GM12878 (cell line): ENCODE measurements around the gene YES1. TPM values are rescaled to one million over a fixed set of nuclear protein-coding genes. Genes with fewer than 3 reads are reported as not detected.

Experiments used
- ATAC-seq: fragments of 200-7000 bp; cut with Tn5 transposase; 3 replicates; pipeline ENCODE4 v1.9.1; 2020; ENCODE audit warnings: mild to moderate bottlenecking, moderate library complexity
- BruUV-seq: library from RNA; stranded (reverse); fragments of 400-500 nt; replicated peaks from 2 replicates; lab custom pipeline; 2021; lab: Mats Ljungman, UMichigan
- CTCF ChIA-PET: fragments of 300-600 bp; sonication (Branson Sonifier 250); formaldehyde crosslinking; extraction: SDS; loops from one replicate; lab custom pipeline; 2021; ENCODE audit warnings: inconsistent platforms; lab: Yijun Ruan, JAX
- POLR2A ChIA-PET: fragments of 350-600 bp; formaldehyde crosslinking; extraction: SDS; loops from one replicate; lab custom pipeline; 2021; ENCODE audit warnings: inconsistent platforms; lab: Charles Lee
- RAD21 ChIA-PET: fragments of 300-600 bp; sonication (Branson Sonifier 250); formaldehyde crosslinking; loops from one replicate; lab custom pipeline; 2023; ENCODE audit warnings: antibody characterized with exemption; ENCODE audit not compliant: unreplicated experiment; lab: Charles Lee
- SMC1A ChIA-PET: fragments of 300-600 bp; sonication (Branson Sonifier 250); formaldehyde crosslinking; loops from one replicate; lab custom pipeline; 2023; ENCODE audit not compliant: unreplicated experiment, uncharacterized antibody; lab: Charles Lee
- DNase-seq: peaks from one replicate; pipeline ENCODE4 v3.0.0-alpha.2; 2011; ENCODE audit warnings: low read depth, low spot score
- FAIRE-seq: peaks from 3 replicates; lab custom pipeline; 2011; peaks lifted over from hg19 to GRCh38; lab: Jason Lieb, UNC
- H2AFZ ChIP-seq: 2 replicates; pipeline ENCODE4 v1.6.0; 2011; ENCODE audit warnings: low read depth, low read length, control low read depth; ENCODE audit not compliant: control insufficient read depth
- H3K27ac ChIP-seq: 2 replicates; pipeline ENCODE4 v1.5.1; 2011; ENCODE audit warnings: control low read depth; ENCODE audit not compliant: control insufficient read depth, insufficient read depth
- H3K27me3 ChIP-seq, 2 experiments: replicated peaks in 1 of 2; 2 replicates each; pipeline versions ENCODE4 v1.6.0 to v1.6.1; 2011; ENCODE audit warnings: low read length in 1 of 2; ENCODE audit not compliant: control insufficient read depth in 2 of 2, insufficient read depth in 2 of 2
- H3K36me3 ChIP-seq, 2 experiments: 2 replicates each; pipeline ENCODE4 v1.5.1; 2011; ENCODE audit warnings: low read length in 1 of 2; ENCODE audit not compliant: control insufficient read depth in 2 of 2, insufficient read depth in 2 of 2
- H3K4me1 ChIP-seq: 2 replicates; pipeline ENCODE4 v1.6.1; 2011; ENCODE audit warnings: mild to moderate bottlenecking, low read length, moderate library complexity, mixed read lengths; ENCODE audit not compliant: control insufficient read depth, insufficient read depth
- H3K4me2 ChIP-seq: 2 replicates; pipeline ENCODE4 v1.6.0; 2011; ENCODE audit warnings: control low read depth; ENCODE audit not compliant: control insufficient read depth, insufficient read depth
- H3K4me3 ChIP-seq: fragments of 200-600 bp; sonication (generic); 2 replicates; pipeline ENCODE4 v1.5.1; 2016
- H3K79me2 ChIP-seq: 2 replicates; pipeline ENCODE4 v1.6.0; 2011; ENCODE audit warnings: low read length; ENCODE audit not compliant: control insufficient read depth, insufficient read depth
- H3K9ac ChIP-seq: 2 replicates; pipeline ENCODE4 v1.8.0; 2011; ENCODE audit warnings: low read length, control low read depth, mixed read lengths; ENCODE audit not compliant: control insufficient read depth, insufficient read depth
- H3K9me3 ChIP-seq: replicated peaks from 3 replicates; pipeline ENCODE4 v1.5.1; 2011; ENCODE audit warnings: mild to moderate bottlenecking, low read length; ENCODE audit not compliant: control insufficient read depth, insufficient read depth
- H4K20me1 ChIP-seq: 2 replicates; pipeline ENCODE4 v1.6.0; 2011; ENCODE audit not compliant: control insufficient read depth, insufficient read depth
- BMI1 ChIP-seq: fragments of 450-650 bp; IDR thresholded peaks from 2 replicates; pipeline ENCODE4 v1.6.1; 2016; ENCODE audit warnings: mild to moderate bottlenecking, moderate library complexity, borderline replicate concordance
- CBFB ChIP-seq: IDR thresholded peaks from 2 replicates; pipeline ENCODE4 v1.6.1; 2016; ENCODE audit warnings: antibody characterized with exemption, low read depth
- EGR1 ChIP-seq, 2 experiments: IDR thresholded peaks; 1 replicate in 1 of 2; 2 replicates in 1 of 2; pipeline ENCODE4 v1.6.1; 2011 to 2012; ENCODE audit warnings: low read depth in 2 of 2, low read length in 2 of 2, borderline replicate concordance in 1 of 2, mild to moderate bottlenecking in 1 of 2, moderate library complexity in 1 of 2
- ETV6 ChIP-seq, 2 experiments: fragments of 450-650 bp in 1 of 2; IDR thresholded peaks in 1 of 2; conservative IDR thresholded peaks in 1 of 2; 2 replicates each; pipeline ENCODE4 v1.6.1; 2014; ENCODE audit warnings: antibody characterized with exemption in 1 of 2, borderline replicate concordance in 1 of 2, low read depth in 1 of 2, mild to moderate bottlenecking in 1 of 2, moderate library complexity in 1 of 2
- FOXM1 ChIP-seq: IDR thresholded peaks from 2 replicates; pipeline ENCODE4 v1.6.1; 2012; ENCODE audit warnings: low read depth, mild to moderate bottlenecking, inconsistent platforms, low read length, moderate library complexity
- IKZF1 ChIP-seq: fragments of 450-650 bp; conservative IDR thresholded peaks from 2 replicates; pipeline ENCODE4 v1.6.1; 2017; ENCODE audit warnings: antibody characterized with exemption, mild to moderate bottlenecking
- JUND ChIP-seq: IDR thresholded peaks from 2 replicates; pipeline ENCODE4 v1.6.1; 2012; ENCODE audit warnings: low read depth, mild to moderate bottlenecking, low read length, improper control_type of control experiment, moderate library complexity
- RAD21 ChIP-seq: IDR thresholded peaks from 2 replicates; pipeline ENCODE4 v1.6.1; 2011; ENCODE audit warnings: mild to moderate bottlenecking, low read depth, low read length, moderate library complexity; ENCODE audit not compliant: insufficient read depth
- RAD51 ChIP-seq: fragments of 450-650 bp; IDR thresholded peaks from 2 replicates; pipeline ENCODE4 v1.6.1; 2016; ENCODE audit warnings: moderate library complexity, mild to moderate bottlenecking, inconsistent platforms
- SMAD1 ChIP-seq: fragments of 450-650 bp; IDR thresholded peaks from 2 replicates; pipeline ENCODE4 v1.6.1; 2018; ENCODE audit warnings: mild to moderate bottlenecking, low read depth; ENCODE audit not compliant: partially characterized antibody
- SMAD5 ChIP-seq: IDR thresholded peaks from 2 replicates; pipeline ENCODE4 v1.6.1; 2016; ENCODE audit warnings: antibody characterized with exemption, low read depth
- ZBED1 ChIP-seq: IDR thresholded peaks from 2 replicates; pipeline ENCODE4 v1.6.1; 2016; ENCODE audit warnings: borderline replicate concordance
- WGBS: methylation state at CpG from one replicate; pipeline ENCODE4 v1.1.6; 2016; ENCODE audit warnings: low lambda C conversion rate; ENCODE audit not compliant: insufficient replicate concordance, insufficient coverage; ENCODE audit errors: missing lambda C conversion rate; 5-methylcytosine and 5-hydroxymethylcytosine counted together
- in situ Hi-C: fragments of 300-500 bp; cut with MboI; formaldehyde crosslinking; loops from 9 replicates; pipeline ENCODE4 v1.14.3; 2018; ENCODE audit warnings: mixed read lengths
- intact Hi-C: fragments of 100-400 bp; cut with micrococcal nuclease; formaldehyde crosslinking; loops from one replicate; pipeline ENCODE4 v1.14.2; 2022; ENCODE audit not compliant: unreplicated experiment
- polyA plus RNA-seq, 11 experiments: library from polyadenylated mRNA; depleted of rRNA in 4 of 11; unstranded in 6 of 11; stranded (reverse) in 5 of 11; fragments of >200 nt; fragmentation: Nextera tagmentation in 4 of 11; fragmentation: Illumina TruSeq in 1 of 11; extraction: Ambion mirVana in 4 of 11; extraction: Trizol in 1 of 11; gene quantifications; 1 replicate in 1 of 11; 2 replicates in 10 of 11; pipeline versions ENCODE4 v1.2.1 to v1.2.3, GENCODE V29; 2011 to 2016; ENCODE audit warnings: inconsistent platforms in 2 of 11, missing spikeins in 2 of 11, low read depth in 1 of 11
- total RNA-seq, 4 experiments: library from RNA; depleted of rRNA in 3 of 4; stranded (reverse); fragments of >200 nt in 3 of 4; fragmentation: Illumina TruSeq in 1 of 4; extraction: Trizol in 1 of 4; gene quantifications; 2 replicates each; pipeline versions ENCODE4 v1.2.1 to v1.2.3, GENCODE V29; 2013 to 2021
- TF ChIP-seq, protein P1 (sequence below): fragments of 450-650 bp; IDR thresholded peaks from 2 replicates; pipeline ENCODE4 v1.6.1; 2014; ENCODE audit warnings: mild to moderate bottlenecking
- TF ChIP-seq, protein P2 (sequence below): fragments of 450-650 bp; IDR thresholded peaks from 2 replicates; pipeline ENCODE4 v1.6.1; 2016; ENCODE audit warnings: mild to moderate bottlenecking
- TF ChIP-seq, protein P3 (sequence below): fragments of 450-650 bp; formaldehyde crosslinking; IDR thresholded peaks from 2 replicates; pipeline ENCODE4 v1.5.0; 2022; ENCODE audit warnings: mild to moderate bottlenecking, missing genetic modification characterization

YES1 gene
- total and polyA plus RNA-seq, 10 of the 15 experiments (the other 5 are each of a cell fraction or from before 2014, with no cell fraction given): 2.3 to 7.9 (median 5.8) TPM

DNA sequence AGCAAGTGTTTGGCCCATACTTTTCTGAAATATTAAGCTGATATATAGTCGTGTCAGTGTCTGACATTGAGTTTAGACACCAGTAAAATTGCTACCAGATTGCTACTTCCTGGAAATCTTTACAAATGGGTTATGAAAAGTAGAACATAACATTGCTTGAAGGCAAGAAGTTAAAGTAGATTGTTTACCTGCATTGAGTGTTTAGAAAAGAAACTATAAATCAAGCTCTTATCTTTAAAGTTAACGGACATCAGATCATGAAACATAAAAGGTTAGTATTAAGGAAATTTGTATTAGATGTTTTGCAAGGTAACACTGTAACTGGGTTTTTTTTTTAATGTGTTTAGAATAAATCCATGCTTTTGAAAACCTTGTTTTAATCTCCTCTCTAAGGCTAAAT lies 4.8 kb upstream of the YES1 start:
- in situ Hi-C loops: no loop called here
- ATAC-seq (no peak), FAIRE-seq (no peak), DNase-seq (no peak)
- no peak overlapping the region for H3K4me2 ChIP-seq
- no peak overlapping the region for H2AFZ ChIP-seq
- 48% methylated on average over 2 of the region's 2 CpGs for WGBS
- H3K27me3 ChIP-seq: no peaks in the 10 kb centered on the region
- ChIA-PET SMC1A (interaction anchor here (0.7 to 10.1 kb wide), 5 partner anchors 16 to 192 kb away, joined by 3 to 91 read pairs (median 3); no protein-coding TSS in a partner anchor), CTCF (interaction anchor here (1.5 to 7.0 kb wide), 2 partner anchors 14 kb away, joined by 4 to 82 read pairs; no protein-coding TSS in a partner anchor), POLR2A (no interaction called here), RAD21 (interaction anchor here (6.3 kb wide), 1 partner anchor 14 kb away, joined by 45 read pairs; no protein-coding TSS in a partner anchor)
- H3K36me3 ChIP-seq: no peaks in the 10 kb centered on the region
- H4K20me1 ChIP-seq: no peaks in the 10 kb centered on the region
- no peaks in the 10 kb centered on the region for H3K9me3 ChIP-seq
- no peak overlapping the region for H3K4me3 ChIP-seq
- H3K27ac ChIP-seq: no peak overlapping the region
- no peaks in the 10 kb centered on the region for H3K4me1 ChIP-seq
- intact Hi-C loops: no loop called here
- no TSS peak for BruUV-seq
- H3K9ac ChIP-seq: no peak overlapping the region
- H3K79me2 ChIP-seq: no peaks in the 10 kb centered on the region; the same call in 1 of the 2 replicates
- no peak for TF ChIP-seq IKZF1
- TF ChIP-seq SMAD1: no peak
- TF ChIP-seq ETV6 (conservative IDR thresholded peaks at IDR 0.05 in 1 of 2, IDR thresholded peaks at IDR 0.05 in 1 of 2; ENCODE audit: borderline replicate concordance in 1 of 2, low read depth in 1 of 2): no peak
- no peak for TF ChIP-seq CBFB
- no peak for TF ChIP-seq RAD51
- TF ChIP-seq EGR1 (IDR thresholded peaks at IDR 0.05; ENCODE audit: borderline replicate concordance in 1 of 2, low read depth in 2 of 2, low read length in 2 of 2): no peak
- TF ChIP-seq ZBED1: no peak
- TF ChIP-seq, protein P1, sequence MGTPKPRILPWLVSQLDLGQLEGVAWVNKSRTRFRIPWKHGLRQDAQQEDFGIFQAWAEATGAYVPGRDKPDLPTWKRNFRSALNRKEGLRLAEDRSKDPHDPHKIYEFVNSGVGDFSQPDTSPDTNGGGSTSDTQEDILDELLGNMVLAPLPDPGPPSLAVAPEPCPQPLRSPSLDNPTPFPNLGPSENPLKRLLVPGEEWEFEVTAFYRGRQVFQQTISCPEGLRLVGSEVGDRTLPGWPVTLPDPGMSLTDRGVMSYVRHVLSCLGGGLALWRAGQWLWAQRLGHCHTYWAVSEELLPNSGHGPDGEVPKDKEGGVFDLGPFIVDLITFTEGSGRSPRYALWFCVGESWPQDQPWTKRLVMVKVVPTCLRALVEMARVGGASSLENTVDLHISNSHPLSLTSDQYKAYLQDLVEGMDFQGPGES: no peak
- TF ChIP-seq BMI1: no peak
- TF ChIP-seq SMAD5: no peak
- TF ChIP-seq, protein P2, sequence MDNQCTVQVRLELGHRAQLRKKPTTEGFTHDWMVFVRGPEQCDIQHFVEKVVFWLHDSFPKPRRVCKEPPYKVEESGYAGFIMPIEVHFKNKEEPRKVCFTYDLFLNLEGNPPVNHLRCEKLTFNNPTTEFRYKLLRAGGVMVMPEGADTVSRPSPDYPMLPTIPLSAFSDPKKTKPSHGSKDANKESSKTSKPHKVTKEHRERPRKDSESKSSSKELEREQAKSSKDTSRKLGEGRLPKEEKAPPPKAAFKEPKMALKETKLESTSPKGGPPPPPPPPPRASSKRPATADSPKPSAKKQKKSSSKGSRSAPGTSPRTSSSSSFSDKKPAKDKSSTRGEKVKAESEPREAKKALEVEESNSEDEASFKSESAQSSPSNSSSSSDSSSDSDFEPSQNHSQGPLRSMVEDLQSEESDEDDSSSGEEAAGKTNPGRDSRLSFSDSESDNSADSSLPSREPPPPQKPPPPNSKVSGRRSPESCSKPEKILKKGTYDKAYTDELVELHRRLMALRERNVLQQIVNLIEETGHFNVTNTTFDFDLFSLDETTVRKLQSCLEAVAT: no peak
- TF ChIP-seq, protein P3, sequence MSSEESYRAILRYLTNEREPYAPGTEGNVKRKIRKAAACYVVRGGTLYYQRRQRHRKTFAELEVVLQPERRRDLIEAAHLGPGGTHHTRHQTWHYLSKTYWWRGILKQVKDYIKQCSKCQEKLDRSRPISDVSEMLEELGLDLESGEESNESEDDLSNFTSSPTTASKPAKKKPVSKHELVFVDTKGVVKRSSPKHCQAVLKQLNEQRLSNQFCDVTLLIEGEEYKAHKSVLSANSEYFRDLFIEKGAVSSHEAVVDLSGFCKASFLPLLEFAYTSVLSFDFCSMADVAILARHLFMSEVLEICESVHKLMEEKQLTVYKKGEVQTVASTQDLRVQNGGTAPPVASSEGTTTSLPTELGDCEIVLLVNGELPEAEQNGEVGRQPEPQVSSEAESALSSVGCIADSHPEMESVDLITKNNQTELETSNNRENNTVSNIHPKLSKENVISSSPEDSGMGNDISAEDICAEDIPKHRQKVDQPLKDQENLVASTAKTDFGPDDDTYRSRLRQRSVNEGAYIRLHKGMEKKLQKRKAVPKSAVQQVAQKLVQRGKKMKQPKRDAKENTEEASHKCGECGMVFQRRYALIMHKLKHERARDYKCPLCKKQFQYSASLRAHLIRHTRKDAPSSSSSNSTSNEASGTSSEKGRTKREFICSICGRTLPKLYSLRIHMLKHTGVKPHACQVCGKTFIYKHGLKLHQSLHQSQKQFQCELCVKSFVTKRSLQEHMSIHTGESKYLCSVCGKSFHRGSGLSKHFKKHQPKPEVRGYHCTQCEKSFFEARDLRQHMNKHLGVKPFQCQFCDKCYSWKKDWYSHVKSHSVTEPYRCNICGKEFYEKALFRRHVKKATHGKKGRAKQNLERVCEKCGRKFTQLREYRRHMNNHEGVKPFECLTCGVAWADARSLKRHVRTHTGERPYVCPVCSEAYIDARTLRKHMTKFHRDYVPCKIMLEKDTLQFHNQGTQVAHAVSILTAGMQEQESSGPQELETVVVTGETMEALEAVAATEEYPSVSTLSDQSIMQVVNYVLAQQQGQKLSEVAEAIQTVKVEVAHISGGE (CRISPR knock-in tag): no peak
- no peak for TF ChIP-seq JUND
- no peak for TF ChIP-seq RAD21
- TF ChIP-seq FOXM1: no peak
